HG02610 (cell line): Measurements from ENCODE around the gene MORF4L2.
"Not testable (repeated sequence)": the region's sequence is repeated elsewhere in the genome, so short reads cannot be mapped to it uniquely, and the experiment has no call there.

Source experiments
- ATAC-seq: cut with Tn5 transposase; IDR thresholded peaks from one replicate; pipeline ENCODE4 v1.9.1; 2021; ENCODE audit warnings: mild to moderate bottlenecking, moderate library complexity; ENCODE audit not compliant: unreplicated experiment

Gene MORF4L2

DNA sequence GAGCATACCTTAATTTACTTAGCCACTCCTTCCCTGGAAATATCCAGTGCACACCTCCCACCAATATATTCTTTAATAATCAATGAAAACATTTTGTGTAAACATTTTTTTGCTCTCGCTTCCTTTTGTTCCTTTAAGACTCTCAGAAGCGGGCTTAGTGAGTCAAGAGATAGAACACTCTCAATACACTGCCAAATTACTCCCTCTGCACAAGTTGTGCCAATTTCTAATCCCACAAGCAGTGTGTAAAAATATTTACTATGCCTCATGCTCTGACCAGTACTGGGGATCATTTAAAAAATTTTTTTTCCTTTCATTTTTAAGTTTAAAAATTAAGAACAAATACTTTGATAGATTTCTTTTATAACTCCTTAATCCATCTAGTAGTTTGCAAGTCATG is 5.1 kb downstream of the MORF4L2 start:
- no peak for ATAC-seq

GRCh38 chrX:103678199-103678993 is 8.1 kb downstream of the MORF4L2 start:
- no peak for ATAC-seq

- no peak for ATAC-seq
Observed at GRCh38 chrX:103674531-103675454, 11.7 kb downstream of the MORF4L2 start.

DNA sequence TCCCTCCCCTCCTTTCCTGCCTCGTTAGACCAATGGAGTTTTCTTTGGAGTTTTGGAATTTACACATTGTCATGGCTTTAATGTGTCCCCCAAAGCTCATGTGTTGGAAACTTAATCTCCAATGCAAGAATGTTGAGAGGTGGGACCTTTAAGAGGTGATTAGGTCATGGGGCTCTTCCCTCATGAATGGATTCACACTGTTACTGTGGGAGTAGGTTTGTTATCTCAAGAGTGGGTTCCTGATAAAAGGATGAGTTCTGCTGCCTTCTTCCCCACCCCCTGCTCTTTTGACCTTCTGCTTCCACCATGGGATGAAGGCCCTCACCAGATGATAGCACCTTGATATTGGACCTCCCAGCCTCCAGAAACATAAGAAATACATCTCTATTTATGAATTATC is 16.8 kb downstream of the MORF4L2 start:
- ATAC-seq = no peak

DNA sequence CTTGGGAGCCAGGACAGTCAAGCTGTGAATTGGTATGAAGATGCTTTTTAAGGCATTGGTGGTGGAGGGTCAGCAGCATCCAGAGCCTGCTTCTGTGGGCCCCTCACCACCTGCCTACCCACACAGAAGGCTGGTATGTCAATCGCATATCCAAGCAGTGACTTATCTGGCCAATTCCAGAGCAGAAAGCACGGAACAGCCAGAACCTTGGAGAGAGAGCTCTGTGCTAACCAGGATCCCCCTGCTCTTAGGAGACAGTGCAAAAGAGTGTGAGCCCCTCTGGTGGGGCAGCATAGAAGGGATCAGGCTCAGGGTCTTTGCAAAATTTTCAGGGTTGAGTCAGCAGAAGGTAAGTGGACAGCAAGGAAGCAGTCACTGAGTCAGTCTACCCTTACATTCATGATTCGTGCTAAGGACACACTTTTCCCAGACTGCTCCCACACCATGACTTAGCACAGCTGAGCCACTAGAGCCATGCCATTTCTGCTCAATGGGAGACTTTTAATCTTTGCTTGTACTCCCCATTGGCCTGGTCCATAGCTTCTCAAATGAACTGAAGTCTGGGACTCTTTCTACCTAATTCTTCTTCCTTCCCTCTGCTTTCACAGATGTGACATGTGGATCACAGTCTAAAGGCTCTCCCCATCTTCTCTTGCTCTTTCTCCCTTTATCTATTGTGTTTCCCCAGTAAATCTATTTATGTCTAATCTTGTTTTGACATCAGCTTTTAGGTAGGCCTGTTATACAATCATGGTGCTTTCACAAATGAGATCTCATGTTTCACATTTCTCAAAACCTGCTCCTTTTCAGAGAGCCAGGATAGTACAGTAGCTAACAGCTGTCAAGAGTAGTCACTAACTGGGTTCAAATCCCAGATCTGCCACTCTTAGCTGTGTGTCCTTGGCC is 20.0 kb downstream of the MORF4L2 start:
- no peak for ATAC-seq

DNA sequence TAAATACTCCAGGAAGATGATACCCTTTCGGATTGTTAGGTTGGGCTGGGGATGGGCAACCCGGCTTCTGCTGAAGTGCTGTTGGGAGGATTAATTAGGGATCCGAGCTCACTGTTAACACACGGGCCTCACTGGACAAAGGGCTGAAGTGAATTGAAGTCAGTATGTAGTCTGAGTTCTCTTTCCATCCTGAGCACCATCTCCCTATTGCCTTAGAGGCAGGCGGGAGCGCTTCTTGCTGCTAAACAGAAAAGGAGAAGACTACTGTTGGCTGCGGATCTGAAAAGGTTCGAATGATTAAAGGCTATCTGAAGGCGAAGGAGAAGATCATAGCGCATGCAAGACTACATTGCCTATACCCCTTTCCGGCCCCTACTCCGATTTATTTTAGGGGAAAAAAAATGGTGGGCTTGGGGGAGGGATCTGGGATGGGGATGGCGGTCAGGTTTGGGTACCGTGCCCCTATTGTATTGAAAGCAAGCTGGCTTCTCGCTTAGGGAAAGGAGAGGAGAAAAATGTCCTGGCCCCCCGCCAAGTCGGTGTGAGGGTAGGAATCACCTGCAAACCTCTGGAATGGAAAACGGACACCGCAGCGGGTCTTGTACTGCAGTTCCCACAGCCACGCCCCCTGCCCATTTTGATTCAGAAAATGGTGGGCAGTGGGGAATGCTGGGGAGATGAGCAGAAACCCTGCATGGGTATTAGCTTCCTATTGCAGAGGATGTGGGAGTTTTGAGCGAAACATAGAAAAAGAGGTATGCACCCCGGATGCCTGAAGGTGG is 22.3 kb downstream of the MORF4L2 start:
- no peak for ATAC-seq

DNA sequence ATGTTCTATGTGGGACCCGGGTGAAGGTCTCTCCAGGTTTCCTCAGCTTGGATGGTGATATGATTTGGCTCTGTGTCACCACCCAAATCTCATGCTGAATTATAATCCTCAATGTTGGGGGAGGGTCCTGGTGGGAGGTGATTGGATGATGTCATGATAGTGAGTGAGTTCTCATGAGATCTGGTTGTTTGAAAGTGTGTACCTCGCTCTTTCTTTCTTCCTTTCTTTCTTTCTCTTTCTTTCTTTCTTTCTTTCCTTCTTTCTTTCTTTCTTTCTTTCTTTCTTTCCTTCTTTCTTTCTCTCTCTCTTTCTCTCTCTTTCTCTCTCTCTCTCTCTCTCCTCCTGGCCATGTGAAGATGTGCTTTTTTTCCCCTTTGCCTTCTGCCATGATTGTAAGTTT is 27.0 kb downstream of the MORF4L2 start:
- not testable (repeated sequence) for ATAC-seq

- ATAC-seq = no peak
Observed at GRCh38 chrX:103658681-103659433, 27.6 kb downstream of the MORF4L2 start.

GRCh38 chrX:103657066-103657465 is 29.4 kb downstream of the MORF4L2 start:
- ATAC-seq = not testable (repeated sequence)

DNA sequence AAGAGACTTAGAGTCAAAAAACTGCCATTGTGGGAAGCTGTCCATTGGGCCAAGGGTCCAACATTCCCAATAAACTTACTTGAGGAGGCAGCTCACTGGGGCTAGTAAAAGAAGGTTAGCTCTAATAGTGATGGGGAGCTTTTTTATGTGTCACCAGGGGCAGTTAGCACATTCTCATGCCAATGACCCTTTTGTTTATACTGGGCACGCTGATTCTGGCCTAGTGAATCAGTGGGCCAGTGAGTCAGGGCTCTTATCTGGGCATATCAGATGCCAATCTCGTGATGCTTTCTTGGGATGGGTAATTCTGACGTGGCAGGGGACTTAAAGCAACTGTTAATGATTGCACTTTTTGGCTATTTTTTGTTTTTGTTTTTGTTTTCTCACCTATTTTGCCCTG is 29.9 kb downstream of the MORF4L2 start:
- no peak for ATAC-seq

GRCh38 chrX:103655230-103656000 is 31.1 kb downstream of the MORF4L2 start:
- ATAC-seq = not testable (repeated sequence)

DNA sequence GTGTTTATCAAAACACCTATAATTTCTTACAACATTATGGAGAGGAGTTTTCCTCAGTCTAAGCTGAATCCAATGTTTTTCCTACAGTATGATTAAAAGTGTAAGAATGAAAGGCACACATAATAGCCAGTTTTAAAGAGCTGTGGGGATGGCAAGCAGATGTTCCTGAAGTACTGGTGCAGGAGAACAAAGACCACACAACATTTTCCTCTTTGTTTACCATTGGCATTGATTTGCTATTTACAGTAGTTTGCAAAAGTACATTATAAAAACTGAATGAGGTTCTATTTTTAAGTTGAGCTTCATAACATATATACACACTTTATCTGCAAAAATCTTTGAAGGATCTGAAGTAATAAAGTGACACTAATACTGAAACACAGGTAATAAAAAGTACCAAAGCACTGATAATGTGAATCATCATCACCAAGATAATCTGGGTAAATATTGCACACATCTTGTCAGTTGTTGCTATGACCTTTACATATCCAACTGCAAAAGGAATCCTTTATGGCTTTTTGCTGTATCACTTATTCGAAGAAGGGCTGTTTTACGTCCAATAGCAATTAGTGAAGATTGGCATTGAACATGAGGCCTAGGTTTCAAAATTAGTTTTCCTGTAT is 35.2 kb downstream of the MORF4L2 start:
- no peak for ATAC-seq

GRCh38 chrX:103647630-103648029 is 38.9 kb downstream of the MORF4L2 start:
- no peak for ATAC-seq

- ATAC-seq = no peak
Observed at GRCh38 chrX:103644125-103644524, 42.4 kb downstream of the MORF4L2 start.

DNA sequence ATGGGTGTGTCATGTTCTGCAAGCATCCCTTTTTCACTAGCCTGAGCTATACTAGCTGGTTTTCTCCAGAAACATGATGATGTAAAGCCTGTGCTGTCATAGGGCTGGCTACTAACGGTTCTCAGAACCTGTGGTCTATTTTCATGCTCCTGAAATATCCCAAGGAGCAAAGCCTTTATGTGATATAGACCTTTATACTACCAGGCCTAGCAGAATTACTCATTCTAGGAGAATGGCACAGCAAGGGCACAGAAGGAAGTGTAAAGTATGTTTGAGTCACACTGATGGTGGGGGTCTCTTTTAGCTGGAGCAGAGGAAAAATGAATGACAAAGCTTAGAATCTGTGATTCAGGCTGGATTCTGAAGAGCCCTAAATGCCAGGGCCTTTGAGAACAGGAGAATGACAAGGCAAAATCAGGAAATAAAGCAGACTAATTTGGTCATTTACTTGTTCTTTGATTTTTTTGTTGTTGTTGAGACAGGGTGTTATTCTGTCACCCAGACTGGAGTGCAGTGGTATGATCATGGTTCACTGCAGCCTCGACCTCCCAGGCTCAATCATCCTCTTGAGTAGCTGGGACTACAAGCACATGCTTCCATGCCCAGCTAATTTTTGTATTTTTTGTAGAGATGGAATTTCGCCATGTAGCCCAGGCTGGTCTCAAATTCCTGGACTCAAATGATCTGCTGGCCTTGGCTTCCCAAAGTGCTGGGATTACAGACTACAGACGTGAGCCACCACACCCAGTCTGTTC is 45.9 kb downstream of the MORF4L2 start:
- ATAC-seq = no peak

DNA sequence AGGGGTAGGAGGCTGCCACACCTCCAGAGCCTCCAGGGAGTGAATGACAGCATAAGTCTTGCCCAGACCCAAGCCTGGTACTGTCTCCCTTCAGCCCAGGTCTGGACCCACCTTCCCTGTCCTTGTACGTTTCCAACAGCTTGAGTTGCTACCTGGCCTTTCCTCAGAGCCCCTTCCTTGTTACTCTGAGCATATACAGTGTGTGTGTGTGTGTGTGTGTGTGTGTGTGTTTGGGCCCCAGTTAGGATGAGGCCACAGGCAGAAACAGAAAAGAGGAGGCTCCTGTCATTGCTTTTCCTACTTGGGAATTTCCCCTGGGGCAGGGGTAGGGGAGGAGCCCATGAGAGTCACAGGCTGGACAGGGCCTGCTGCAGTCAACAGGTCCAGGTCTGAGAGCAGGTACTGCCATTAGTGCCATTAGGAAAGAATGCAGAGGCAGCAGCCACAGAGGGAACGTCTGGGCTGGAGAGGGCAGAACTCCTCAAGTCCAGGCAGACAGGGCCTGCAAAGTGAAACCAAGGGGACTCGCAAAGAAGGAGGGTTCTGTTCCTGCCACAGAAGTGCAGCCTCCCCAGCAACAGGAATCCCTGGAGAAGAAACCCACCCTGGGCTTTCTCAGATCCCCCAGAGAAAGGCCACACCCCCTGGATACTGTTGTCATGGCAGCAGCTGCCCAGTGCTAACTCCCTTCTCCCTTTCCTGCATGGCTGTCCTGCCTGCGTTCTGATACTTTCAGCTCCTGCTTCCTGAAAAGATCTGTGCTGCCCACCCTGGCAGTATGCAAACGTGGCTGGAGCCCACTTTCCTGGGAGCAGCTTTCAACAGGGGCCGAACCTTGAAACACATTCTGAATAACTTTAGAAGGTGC is 47.8 kb downstream of the MORF4L2 start:
- not testable (repeated sequence) for ATAC-seq
